OCI-M2 (cell line): ENCODE results near the gene NR2F1-AS1.

Experiments used
- DNase-seq: peaks from one replicate; lab custom pipeline; 2025; ENCODE audit not compliant: unreplicated experiment; lab: John Stamatoyannopoulos, UW

The NR2F1-AS1 gene

GRCh38 chr5:93580927-93581445 lies at the start of gene NR2F1-AS1:
Gene NR2F1-AS1 (minus strand): TSS chr5:93581219.
- DNase-seq = no peak

- no peak for DNase-seq
These were observed 45.8 kb upstream of the NR2F1-AS1 start for GRCh38 chr5:93626801-93627200.

- DNase-seq = no peak
These were observed 42.1 kb upstream of the NR2F1-AS1 start for GRCh38 chr5:93623153-93623552.

GRCh38 chr5:93622240-93622885 lies 41.3 kb upstream of the NR2F1-AS1 start:
- no peak for DNase-seq

GRCh38 chr5:93621327-93621798 lies 40.3 kb upstream of the NR2F1-AS1 start:
- no peak for DNase-seq

GRCh38 chr5:93620487-93621326 lies 39.7 kb upstream of the NR2F1-AS1 start:
- DNase-seq = no peak

GRCh38 chr5:93616538-93617174 lies 35.6 kb upstream of the NR2F1-AS1 start:
- DNase-seq = no peak

GRCh38 chr5:93612855-93613243 lies 31.8 kb upstream of the NR2F1-AS1 start:
- no peak for DNase-seq

GRCh38 chr5:93611976-93612854 lies 31.2 kb upstream of the NR2F1-AS1 start:
- no peak for DNase-seq

GRCh38 chr5:93611273-93611975 lies 30.4 kb upstream of the NR2F1-AS1 start:
- DNase-seq = no peak

- DNase-seq = no peak
These were observed 29.7 kb upstream of the NR2F1-AS1 start for GRCh38 chr5:93610581-93611272.

- DNase-seq = no peak
These were observed 28.7 kb upstream of the NR2F1-AS1 start for GRCh38 chr5:93609762-93610161.

GRCh38 chr5:93608855-93609254 lies 27.8 kb upstream of the NR2F1-AS1 start:
- no peak for DNase-seq

- DNase-seq = no peak
These were observed 26.6 kb upstream of the NR2F1-AS1 start for GRCh38 chr5:93607367-93608258.

GRCh38 chr5:93606382-93606752 lies 25.3 kb upstream of the NR2F1-AS1 start:
- DNase-seq = no peak

GRCh38 chr5:93604644-93605515 lies 23.9 kb upstream of the NR2F1-AS1 start:
- DNase-seq = no peak

- no peak for DNase-seq
These were observed 23.0 kb upstream of the NR2F1-AS1 start for GRCh38 chr5:93603793-93604643.
